ENCODE measurements around the gene EIF2S3.

EIF2S3 gene

GRCh38 chrX:24023544-24023943 lies 31.2 kb upstream of the EIF2S3 start:
- no peak for DNase-seq (ENCODE audit: insufficient read length, low spot score)
- FAIRE-seq, result no peak
- TF ChIP-seq TAF1 (IDR thresholded peaks at IDR 0.05; ENCODE audit: low read depth, low read length) (no peak), SPI1 (IDR thresholded peaks at IDR 0.05; ENCODE audit: low read depth, low read length) (no peak)

- TF ChIP-seq TAF1 (IDR thresholded peaks at IDR 0.05; ENCODE audit: low read depth, low read length), result no peak
- TF ChIP-seq SPI1 (IDR thresholded peaks at IDR 0.05; ENCODE audit: low read depth, low read length), result no peak
- TF ChIP-seq POU2F2 (IDR thresholded peaks at IDR 0.05; ENCODE audit: low read depth, low read length), result no peak
- TF ChIP-seq PAX5 (IDR thresholded peaks at IDR 0.05; ENCODE audit: insufficient read depth, low read length, severe bottlenecking), result no peak
- no peak for TF ChIP-seq POLR2AphosphoS5 (IDR thresholded peaks at IDR 0.05; ENCODE audit: low read depth, low read length)
- TF ChIP-seq POLR2A (IDR thresholded peaks at IDR 0.05; ENCODE audit: low read depth, low read length), result no peak
- peak; percentile 81 for FAIRE-seq
- DNase-seq (ENCODE audit: insufficient read length, low spot score), result no peak
Observed at GRCh38 chrX:24023972-24024669, 30.6 kb upstream of the EIF2S3 start.

- DNase-seq (ENCODE audit: insufficient read length, low spot score) (peak; percentile 67), FAIRE-seq (peak; percentile 93)
- no peak for TF ChIP-seq POU2F2 (IDR thresholded peaks at IDR 0.05; ENCODE audit: low read depth, low read length)
- no peak for TF ChIP-seq SPI1 (IDR thresholded peaks at IDR 0.05; ENCODE audit: low read depth, low read length)
- TF ChIP-seq POLR2A (IDR thresholded peaks at IDR 0.05; ENCODE audit: low read depth, low read length), result peak; percentile 87
- TF ChIP-seq POLR2AphosphoS5 (IDR thresholded peaks at IDR 0.05; ENCODE audit: low read depth, low read length), result peak; percentile 88
- TF ChIP-seq TAF1 (IDR thresholded peaks at IDR 0.05; ENCODE audit: low read depth, low read length), result peak; percentile 78
- TF ChIP-seq PAX5 (IDR thresholded peaks at IDR 0.05; ENCODE audit: insufficient read depth, low read length, severe bottlenecking), result no peak
Observed at GRCh38 chrX:24024819-24025740, 29.7 kb upstream of the EIF2S3 start.

GRCh38 chrX:24025741-24026403 lies 28.9 kb upstream of the EIF2S3 start:
- DNase-seq (ENCODE audit: insufficient read length, low spot score) (no peak), FAIRE-seq (no peak)
- no peak for TF ChIP-seq PAX5 (IDR thresholded peaks at IDR 0.05; ENCODE audit: insufficient read depth, low read length, severe bottlenecking)

- TF ChIP-seq TAF1 (IDR thresholded peaks at IDR 0.05; ENCODE audit: low read depth, low read length) (no peak), POU2F2 (IDR thresholded peaks at IDR 0.05; ENCODE audit: low read depth, low read length) (no peak), POLR2A (IDR thresholded peaks at IDR 0.05; ENCODE audit: low read depth, low read length) (no peak), POLR2AphosphoS5 (IDR thresholded peaks at IDR 0.05; ENCODE audit: low read depth, low read length) (no peak), SPI1 (IDR thresholded peaks at IDR 0.05; ENCODE audit: low read depth, low read length) (no peak), PAX5 (IDR thresholded peaks at IDR 0.05; ENCODE audit: insufficient read depth, low read length, severe bottlenecking) (no peak)
- DNase-seq (ENCODE audit: insufficient read length, low spot score), result no peak
- no peak for FAIRE-seq
Observed at GRCh38 chrX:24026432-24026831, 28.3 kb upstream of the EIF2S3 start.

GRCh38 chrX:24027086-24027485 lies 27.7 kb upstream of the EIF2S3 start, which contains the start of gene KLHL15:
KLHL15 (minus strand) TSS chrX:24027186; CDS start chrX:24006693, 20,493 bp downstream.
- no peak for TF ChIP-seq POU2F2 (IDR thresholded peaks at IDR 0.05; ENCODE audit: low read depth, low read length)
- TF ChIP-seq POLR2A (IDR thresholded peaks at IDR 0.05; ENCODE audit: low read depth, low read length), result no peak
- no peak for TF ChIP-seq SPI1 (IDR thresholded peaks at IDR 0.05; ENCODE audit: low read depth, low read length)
- TF ChIP-seq TAF1 (IDR thresholded peaks at IDR 0.05; ENCODE audit: low read depth, low read length), result no peak
- TF ChIP-seq POLR2AphosphoS5 (IDR thresholded peaks at IDR 0.05; ENCODE audit: low read depth, low read length), result no peak
- no peak for TF ChIP-seq PAX5 (IDR thresholded peaks at IDR 0.05; ENCODE audit: insufficient read depth, low read length, severe bottlenecking)
- DNase-seq (ENCODE audit: insufficient read length, low spot score), result no peak
- peak; percentile 68 for FAIRE-seq

GRCh38 chrX:24027985-24028384 lies 26.8 kb upstream of the EIF2S3 start:
- TF ChIP-seq POLR2A (IDR thresholded peaks at IDR 0.05; ENCODE audit: low read depth, low read length), result no peak
- TF ChIP-seq PAX5 (IDR thresholded peaks at IDR 0.05; ENCODE audit: insufficient read depth, low read length, severe bottlenecking), result no peak
- no peak for TF ChIP-seq POLR2AphosphoS5 (IDR thresholded peaks at IDR 0.05; ENCODE audit: low read depth, low read length)
- TF ChIP-seq TAF1 (IDR thresholded peaks at IDR 0.05; ENCODE audit: low read depth, low read length), result no peak
- TF ChIP-seq POU2F2 (IDR thresholded peaks at IDR 0.05; ENCODE audit: low read depth, low read length), result no peak
- no peak for TF ChIP-seq SPI1 (IDR thresholded peaks at IDR 0.05; ENCODE audit: low read depth, low read length)
- FAIRE-seq, result no peak
- DNase-seq (ENCODE audit: insufficient read length, low spot score), result no peak

- no peak for DNase-seq (ENCODE audit: insufficient read length, low spot score)
- peak; percentile 13 for FAIRE-seq
- TF ChIP-seq POLR2AphosphoS5 (IDR thresholded peaks at IDR 0.05; ENCODE audit: low read depth, low read length) (no peak), SPI1 (IDR thresholded peaks at IDR 0.05; ENCODE audit: low read depth, low read length) (no peak), POLR2A (IDR thresholded peaks at IDR 0.05; ENCODE audit: low read depth, low read length) (no peak), POU2F2 (IDR thresholded peaks at IDR 0.05; ENCODE audit: low read depth, low read length) (no peak), TAF1 (IDR thresholded peaks at IDR 0.05; ENCODE audit: low read depth, low read length) (no peak)
Observed at GRCh38 chrX:24030597-24030996, 24.2 kb upstream of the EIF2S3 start.

GRCh38 chrX:24034485-24034884 lies 20.3 kb upstream of the EIF2S3 start:
- DNase-seq (ENCODE audit: insufficient read length, low spot score), result no peak
- FAIRE-seq, result no peak
- TF ChIP-seq SPI1 (IDR thresholded peaks at IDR 0.05; ENCODE audit: low read depth, low read length) (no peak), POLR2A (IDR thresholded peaks at IDR 0.05; ENCODE audit: low read depth, low read length) (no peak), POLR2AphosphoS5 (IDR thresholded peaks at IDR 0.05; ENCODE audit: low read depth, low read length) (no peak), PAX5 (IDR thresholded peaks at IDR 0.05; ENCODE audit: insufficient read depth, low read length, severe bottlenecking) (no peak), TAF1 (IDR thresholded peaks at IDR 0.05; ENCODE audit: low read depth, low read length) (no peak), POU2F2 (IDR thresholded peaks at IDR 0.05; ENCODE audit: low read depth, low read length) (no peak)

All from GM12891 (cell line).